Stimulated activated naive CD8-positive, alpha-beta T cell treated with anti-CD3 and anti-CD28 coated beads, Interleukin-15, Interleukin-2, amounts not matched to agents 100 ng/mL and 50 ng/mL, for 24 hours (primary cell): ENCODE measurements around the gene KCND1.
"Not testable (repeated sequence)": the region's sequence is repeated elsewhere in the genome, so short reads cannot be mapped to it uniquely, and the experiment has no call there.

Experiments used
- H3K27ac Mint-ChIP-seq: one replicate; pipeline ENCODE4 v1.8.0; 2021; ENCODE audit warnings: mild to moderate bottlenecking, mixed read lengths
- H3K27me3 Mint-ChIP-seq: one replicate; pipeline ENCODE4 v1.8.0; 2021; ENCODE audit warnings: mixed read lengths
- H3K36me3 Mint-ChIP-seq: one replicate; pipeline ENCODE4 v1.8.0; 2021; ENCODE audit warnings: low read depth, mixed read lengths
- H3K4me1 Mint-ChIP-seq: one replicate; pipeline ENCODE4 v1.8.0; 2021; ENCODE audit warnings: low read depth, mixed read lengths
- H3K4me3 Mint-ChIP-seq: one replicate; pipeline ENCODE4 v1.8.0; 2021; ENCODE audit warnings: mild to moderate bottlenecking, mixed read lengths
- H3K9me3 Mint-ChIP-seq: one replicate; pipeline ENCODE4 v1.8.0; 2021; ENCODE audit warnings: mixed read lengths

Gene KCND1

GRCh38 chrX:48983896-48984295 is 12.3 kb upstream of the KCND1 start:
- Mint-ChIP-seq H3K4me3 (no peak overlapping the region), H3K27ac (no peak overlapping the region), H3K4me1 (no peaks in the 10 kb centered on the region), H3K36me3 (peaks cover 36% of the 10 kb centered on the region), H3K27me3 (no peaks in the 10 kb centered on the region), H3K9me3 (no peaks in the 10 kb centered on the region)

- Mint-ChIP-seq H3K36me3 (peaks cover 36% of the 10 kb centered on the region), H3K4me3 (no peak overlapping the region), H3K27me3 (no peaks in the 10 kb centered on the region), H3K9me3 (no peaks in the 10 kb centered on the region), H3K27ac (no peak overlapping the region), H3K4me1 (no peaks in the 10 kb centered on the region)
These were observed 11.4 kb upstream of the KCND1 start for GRCh38 chrX:48983081-48983480.

GRCh38 chrX:48981178-48981577 is 9.5 kb upstream of the KCND1 start:
- Mint-ChIP-seq H3K9me3 (no peaks in the 10 kb centered on the region), H3K36me3 (peaks cover 40% of the 10 kb centered on the region), H3K27me3 (no peaks in the 10 kb centered on the region), H3K4me3 (no peak overlapping the region), H3K27ac (no peak overlapping the region), H3K4me1 (no peaks in the 10 kb centered on the region)

- not testable (repeated sequence) for H3K27ac Mint-ChIP-seq, H3K27me3 Mint-ChIP-seq, H3K4me1 Mint-ChIP-seq, H3K4me3 Mint-ChIP-seq, H3K9me3 Mint-ChIP-seq
- H3K36me3 Mint-ChIP-seq, result peaks cover 39% of the 10 kb centered on the region
These were observed 8.7 kb upstream of the KCND1 start for GRCh38 chrX:48980341-48980740.

- H3K9me3 Mint-ChIP-seq, result no peaks in the 10 kb centered on the region
- no peaks in the 10 kb centered on the region for H3K27me3 Mint-ChIP-seq
- H3K36me3 Mint-ChIP-seq, result peaks cover 33% of the 10 kb centered on the region
- no peak overlapping the region for H3K4me3 Mint-ChIP-seq
- no peak overlapping the region for H3K27ac Mint-ChIP-seq
- H3K4me1 Mint-ChIP-seq, result peaks cover 2% of the 10 kb centered on the region
These were observed 6.6 kb upstream of the KCND1 start for GRCh38 chrX:48978226-48978625.

- Mint-ChIP-seq H3K4me1 (peaks cover 15% of the 10 kb centered on the region), H3K27ac (no peak overlapping the region), H3K27me3 (no peaks in the 10 kb centered on the region)
These were observed 4.4 kb upstream of the KCND1 start for GRCh38 chrX:48976086-48976485.

GRCh38 chrX:48975541-48975940 is 3.9 kb upstream of the KCND1 start:
- H3K27me3 Mint-ChIP-seq, result no peaks in the 10 kb centered on the region
- H3K27ac Mint-ChIP-seq, result no peak overlapping the region
- H3K36me3 Mint-ChIP-seq, result peaks cover 27% of the 10 kb centered on the region
- H3K9me3 Mint-ChIP-seq, result no peaks in the 10 kb centered on the region
- peaks cover 15% of the 10 kb centered on the region for H3K4me1 Mint-ChIP-seq
- no peak overlapping the region for H3K4me3 Mint-ChIP-seq

More at GRCh38 chrX:48976086-48976485, 4.4 kb upstream of the KCND1 start:
- Mint-ChIP-seq H3K4me3 (no peak overlapping the region), H3K9me3 (no peaks in the 10 kb centered on the region), H3K36me3 (peaks cover 27% of the 10 kb centered on the region)

- H3K27me3 Mint-ChIP-seq, result no peaks in the 10 kb centered on the region
- peaks cover 24% of the 10 kb centered on the region for H3K36me3 Mint-ChIP-seq
- no peak overlapping the region for H3K4me3 Mint-ChIP-seq
- H3K4me1 Mint-ChIP-seq, result peaks cover 15% of the 10 kb centered on the region
- H3K9me3 Mint-ChIP-seq, result no peaks in the 10 kb centered on the region
- no peak overlapping the region for H3K27ac Mint-ChIP-seq
These were observed 3.4 kb upstream of the KCND1 start for GRCh38 chrX:48975041-48975440.

- H3K4me3 Mint-ChIP-seq, result no peak overlapping the region
- no peak overlapping the region for H3K27ac Mint-ChIP-seq
- no peaks in the 10 kb centered on the region for H3K9me3 Mint-ChIP-seq
- H3K27me3 Mint-ChIP-seq, result no peaks in the 10 kb centered on the region
- peaks cover 15% of the 10 kb centered on the region for H3K4me1 Mint-ChIP-seq
- peaks cover 24% of the 10 kb centered on the region for H3K36me3 Mint-ChIP-seq
These were observed 2.9 kb upstream of the KCND1 start for GRCh38 chrX:48974574-48974973.

- Mint-ChIP-seq H3K4me1 (peaks cover 15% of the 10 kb centered on the region), H3K36me3 (peaks cover 23% of the 10 kb centered on the region), H3K9me3 (no peaks in the 10 kb centered on the region), H3K27me3 (no peaks in the 10 kb centered on the region), H3K27ac (no peak overlapping the region), H3K4me3 (no peak overlapping the region)
These were observed 2.4 kb upstream of the KCND1 start for GRCh38 chrX:48974033-48974432.

- Mint-ChIP-seq H3K4me1 (peaks cover 15% of the 10 kb centered on the region), H3K27ac (no peak overlapping the region), H3K4me3 (peak overlapping the region; percentile 37), H3K9me3 (no peaks in the 10 kb centered on the region), H3K36me3 (peaks cover 11% of the 10 kb centered on the region), H3K27me3 (no peaks in the 10 kb centered on the region)
These were observed 848 bp upstream of the KCND1 start for GRCh38 chrX:48972220-48973164.

GRCh38 chrX:48969471-48969870 is 2.2 kb downstream of the KCND1 start:
- Mint-ChIP-seq H3K27ac (no peak overlapping the region), H3K9me3 (no peaks in the 10 kb centered on the region), H3K4me3 (no peak overlapping the region), H3K27me3 (no peaks in the 10 kb centered on the region), H3K36me3 (peaks cover 1% of the 10 kb centered on the region), H3K4me1 (peaks cover 15% of the 10 kb centered on the region)

- Mint-ChIP-seq H3K27me3 (no peaks in the 10 kb centered on the region), H3K36me3 (no peaks in the 10 kb centered on the region), H3K4me1 (peaks cover 15% of the 10 kb centered on the region), H3K27ac (no peak overlapping the region), H3K4me3 (no peak overlapping the region), H3K9me3 (no peaks in the 10 kb centered on the region)
These were observed 3.3 kb downstream of the KCND1 start for GRCh38 chrX:48968377-48968776.

- H3K4me3 Mint-ChIP-seq, result no peak overlapping the region
- H3K4me1 Mint-ChIP-seq, result peaks cover 3% of the 10 kb centered on the region
- no peaks in the 10 kb centered on the region for H3K36me3 Mint-ChIP-seq
- H3K27me3 Mint-ChIP-seq, result no peaks in the 10 kb centered on the region
- H3K9me3 Mint-ChIP-seq, result no peaks in the 10 kb centered on the region
- H3K27ac Mint-ChIP-seq, result no peak overlapping the region
These were observed 4.7 kb downstream of the KCND1 start for GRCh38 chrX:48966796-48967579.

GRCh38 chrX:48965959-48966358 is 5.7 kb downstream of the KCND1 start:
- Mint-ChIP-seq H3K27me3 (no peaks in the 10 kb centered on the region), H3K27ac (no peak overlapping the region), H3K36me3 (no peaks in the 10 kb centered on the region), H3K9me3 (no peaks in the 10 kb centered on the region), H3K4me1 (no peaks in the 10 kb centered on the region), H3K4me3 (no peak overlapping the region)
